A172 (cell line): ENCODE data around the gene MAN1A2. TPM values are rescaled to one million over a fixed set of nuclear protein-coding genes. Genes with fewer than 3 reads are reported as not detected.
A peak's percentile ranks its signal among the peaks of the same experiment; 100 is the strongest.
"Not testable (repeated sequence)": the region's sequence is repeated elsewhere in the genome, so short reads cannot be mapped to it uniquely, and the experiment has no call there.

Source experiments
- DNase-seq: peaks from one replicate; pipeline ENCODE4 v3.0.0-alpha.2; 2015; ENCODE audit warnings: low spot score
- total RNA-seq: library from RNA; depleted of rRNA; stranded (reverse); fragments of >200 nt; shearing (Covaris generic); gene quantifications from 2 replicates; pipeline ENCODE4 v1.2.3, GENCODE V29; 2014

Gene MAN1A2
- total RNA-seq, 1 experiment from 2014 or later: 36.4 TPM

DNA sequence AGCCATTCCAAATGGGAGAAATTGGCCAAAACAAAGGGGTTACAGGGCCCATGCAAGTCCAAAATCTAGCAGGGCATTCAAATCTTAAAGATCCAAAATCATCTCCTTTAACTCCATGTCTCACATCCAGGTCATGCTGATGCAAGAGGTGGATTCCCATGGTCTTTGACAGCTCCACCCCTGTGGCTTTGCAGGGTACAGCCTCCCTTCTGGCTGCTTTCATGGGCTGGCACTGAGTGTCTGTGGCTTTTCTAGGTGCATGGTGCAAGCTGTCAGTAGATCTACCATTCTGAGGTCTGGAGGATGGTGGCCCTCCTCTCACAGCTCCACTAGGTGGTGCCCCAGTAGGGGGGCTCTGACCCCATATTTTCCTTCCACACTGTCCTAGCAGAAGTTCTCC is 191.2 kb downstream of the MAN1A2 start:
- not testable (repeated sequence) for DNase-seq

DNA sequence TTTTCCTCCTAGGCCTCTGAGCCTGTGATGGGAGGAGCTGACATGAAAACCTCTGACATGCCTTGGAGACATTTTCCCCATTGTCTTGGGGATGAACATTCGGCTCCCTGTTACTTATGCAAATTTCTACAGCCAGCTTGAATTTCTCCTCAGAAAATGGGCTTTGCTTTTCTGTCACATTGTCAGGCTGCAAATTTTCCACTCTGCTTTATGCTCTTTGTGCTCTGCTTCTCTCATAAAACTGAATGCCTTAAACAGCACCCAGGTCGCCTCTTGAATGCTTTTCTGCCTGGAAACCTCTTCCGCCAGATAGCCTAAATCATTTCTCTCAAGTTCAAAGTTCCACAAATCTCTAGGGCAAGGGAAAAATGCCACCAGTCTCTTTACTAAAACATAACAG is 191.9 kb downstream of the MAN1A2 start:
- no peak for DNase-seq

DNA sequence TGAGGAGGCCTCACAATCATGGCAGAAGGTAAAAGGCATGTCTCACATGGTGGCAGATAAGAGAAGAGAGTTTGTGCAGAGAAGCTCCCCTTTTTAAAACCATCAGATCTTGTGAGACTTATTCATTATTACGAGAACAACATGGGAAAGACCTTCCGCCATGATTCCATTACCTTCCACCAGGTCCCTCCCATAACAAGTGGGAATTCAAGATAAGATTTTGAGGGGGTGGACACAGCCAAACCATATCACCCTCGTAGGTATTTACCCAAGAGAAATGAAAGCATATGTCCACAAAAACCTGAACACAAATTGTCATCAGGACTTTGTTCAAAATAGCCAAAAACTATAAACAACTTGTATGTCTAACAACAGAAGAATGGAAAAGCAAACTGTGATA is 192.7 kb downstream of the MAN1A2 start:
- no peak for DNase-seq

DNA sequence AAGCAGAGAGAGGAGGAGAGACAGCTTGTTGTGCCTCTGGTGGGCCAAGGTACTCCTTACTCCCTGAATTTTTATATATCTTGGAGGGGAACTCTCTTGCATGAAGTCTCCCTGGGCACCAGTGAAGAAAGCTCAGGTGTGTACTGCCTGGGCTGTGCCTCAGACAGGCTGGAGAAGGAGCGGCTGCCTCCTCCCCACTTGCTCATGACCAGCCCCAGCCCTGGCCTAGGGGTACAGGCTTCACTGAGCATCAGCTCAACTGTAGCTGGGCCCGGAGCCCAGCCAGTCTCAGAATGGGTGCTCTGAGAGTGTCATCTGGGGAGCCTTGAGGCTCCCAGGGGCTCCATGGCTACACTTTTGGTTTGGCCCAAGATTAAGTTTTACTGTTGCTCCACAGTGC is 193.8 kb downstream of the MAN1A2 start:
- DNase-seq: no peak

DNA sequence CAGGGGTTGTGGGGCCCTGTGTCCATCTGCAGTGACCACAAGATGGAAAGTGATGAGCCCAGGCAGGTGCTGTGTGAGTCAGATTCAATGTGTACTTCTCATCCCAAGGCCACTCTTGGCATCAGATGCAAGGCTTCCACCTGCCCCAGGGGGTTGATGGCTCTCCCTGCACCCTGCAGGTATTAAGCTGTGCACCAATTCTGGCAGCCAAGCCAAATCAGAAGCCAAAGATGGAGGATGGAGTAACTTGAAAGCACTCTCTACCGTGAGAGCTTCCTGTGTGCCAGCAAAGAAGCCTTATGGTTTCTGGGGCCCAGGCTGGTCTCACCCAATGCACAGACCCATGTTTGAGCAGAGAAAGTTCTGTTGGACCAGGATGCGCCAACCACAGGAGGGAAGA is 194.3 kb downstream of the MAN1A2 start:
- DNase-seq: no peak

DNA sequence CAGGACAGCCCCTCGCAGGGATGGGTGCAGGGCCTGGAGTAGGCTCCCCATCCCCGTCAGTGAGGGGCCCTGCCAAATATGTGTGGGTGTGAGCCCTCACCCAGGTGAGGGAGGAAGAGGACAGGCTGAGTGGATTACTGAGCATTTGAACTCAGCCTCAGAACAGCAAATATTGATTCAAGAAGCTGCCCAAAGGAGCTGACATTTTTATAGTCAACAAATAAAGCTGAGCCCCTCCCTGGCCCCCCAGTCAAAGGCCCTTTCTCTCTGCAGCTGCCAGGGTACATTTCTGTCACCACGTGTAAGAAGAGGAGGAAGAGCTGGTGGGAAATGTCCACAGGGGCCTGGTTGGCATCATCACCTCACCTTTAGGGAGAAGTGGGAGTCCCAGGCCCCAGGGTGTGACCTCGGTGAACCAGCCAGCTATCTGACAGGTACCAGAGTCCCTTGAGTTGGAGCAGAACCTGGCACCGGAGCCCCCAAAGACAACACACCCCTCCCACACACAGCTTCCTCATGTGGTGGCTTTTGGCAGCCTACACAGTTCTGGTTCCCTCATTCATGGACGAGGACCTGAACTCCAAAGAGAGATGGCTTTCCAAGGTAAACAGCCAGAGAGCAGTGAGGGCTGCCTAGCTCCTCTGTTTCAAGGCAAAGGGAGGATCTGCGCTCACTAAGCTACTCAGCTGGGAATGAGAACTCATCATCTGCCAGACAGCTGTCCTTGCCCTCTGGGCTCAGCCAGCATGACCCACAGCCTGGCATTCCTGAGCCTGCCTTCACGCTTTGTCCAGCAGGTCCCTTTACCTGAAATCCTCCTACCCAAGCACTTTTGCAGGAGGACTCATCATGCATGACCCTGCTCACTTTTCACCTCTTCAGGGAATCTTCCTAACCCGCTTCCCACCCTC is 195.6 kb downstream of the MAN1A2 start:
- DNase-seq: no peak

DNA sequence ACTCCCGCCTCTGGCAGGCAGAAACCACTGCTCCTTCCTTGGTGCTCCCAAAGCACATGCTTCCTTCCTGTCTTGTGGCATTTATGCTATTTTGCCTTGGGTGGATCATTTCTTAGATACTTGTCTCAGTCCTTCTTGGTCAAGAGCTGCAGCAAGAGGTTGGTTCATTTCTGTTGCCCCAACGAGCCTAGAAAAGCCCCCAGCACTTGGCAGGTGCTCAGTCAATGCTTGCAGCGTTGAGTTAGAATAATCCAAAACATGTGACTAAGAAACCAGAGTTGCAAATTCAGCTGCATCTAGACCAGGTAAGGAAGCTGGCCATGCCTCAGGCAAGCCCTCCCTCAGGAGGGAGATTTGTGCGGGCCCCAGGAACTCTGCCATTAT is 196.2 kb downstream of the MAN1A2 start:
- no peak for DNase-seq

DNA sequence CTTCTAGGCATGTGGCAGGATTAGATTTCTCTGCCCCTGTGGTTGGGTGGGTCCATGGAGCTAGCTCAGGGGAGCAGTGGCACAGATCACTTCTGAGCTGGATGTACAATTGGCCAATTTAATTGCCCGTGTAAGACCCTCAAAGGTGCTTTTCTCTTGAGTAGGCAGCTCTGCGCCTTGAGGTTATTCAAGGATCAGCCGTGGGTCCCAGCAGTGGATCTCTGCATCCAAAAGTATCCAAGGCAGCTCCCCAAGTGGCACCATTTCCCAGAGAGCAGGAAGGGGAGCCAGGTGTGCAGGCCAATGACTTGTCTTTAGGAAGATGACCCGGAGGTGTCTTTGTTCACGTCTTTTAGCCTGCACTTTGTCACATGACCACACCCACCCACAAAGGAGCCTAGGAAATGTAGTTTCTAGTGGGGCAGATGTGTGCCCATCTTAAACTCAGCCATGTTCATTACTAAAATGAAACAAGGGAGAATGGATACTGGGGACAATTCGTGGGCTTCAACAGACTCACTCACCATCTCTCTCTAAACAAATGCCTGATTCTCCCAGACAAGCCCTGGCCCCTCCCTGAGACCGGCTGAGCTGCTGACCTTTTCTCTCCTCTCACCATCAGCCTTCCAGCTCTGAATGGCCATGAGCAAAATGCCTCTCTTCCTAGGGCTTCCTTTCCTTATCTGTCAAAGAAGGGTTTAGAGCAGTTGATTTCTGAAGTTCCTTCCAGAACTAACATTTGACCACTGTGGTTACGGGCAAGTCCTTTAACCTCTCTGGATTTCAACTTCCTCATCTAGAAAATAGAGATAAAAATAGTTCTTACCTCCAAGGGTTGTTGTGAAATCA is 197.2 kb downstream of the MAN1A2 start:
- no peak for DNase-seq

DNA sequence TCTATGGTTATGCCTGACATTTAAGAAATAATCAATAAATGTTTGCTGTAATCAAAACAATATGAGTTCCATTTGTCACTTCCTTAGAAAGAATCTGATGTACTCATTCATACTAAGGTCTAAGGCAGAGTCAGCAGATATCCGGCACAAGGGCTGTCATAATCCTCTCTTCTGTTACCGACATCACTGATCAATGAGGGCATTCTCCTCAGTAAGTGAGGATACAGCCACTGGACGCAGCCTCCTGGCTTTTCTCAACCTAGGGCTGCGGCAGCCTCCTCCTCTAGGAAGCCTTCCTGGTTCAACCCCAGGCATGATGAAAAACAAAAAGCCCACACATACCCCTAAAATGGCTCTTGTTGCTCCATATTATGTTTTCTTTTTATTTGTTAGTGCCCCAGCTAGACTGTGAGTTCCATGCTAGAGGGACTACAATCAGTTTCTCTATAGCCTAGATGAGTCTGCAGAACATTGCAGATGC is 197.9 kb downstream of the MAN1A2 start:
- DNase-seq: no peak

DNA sequence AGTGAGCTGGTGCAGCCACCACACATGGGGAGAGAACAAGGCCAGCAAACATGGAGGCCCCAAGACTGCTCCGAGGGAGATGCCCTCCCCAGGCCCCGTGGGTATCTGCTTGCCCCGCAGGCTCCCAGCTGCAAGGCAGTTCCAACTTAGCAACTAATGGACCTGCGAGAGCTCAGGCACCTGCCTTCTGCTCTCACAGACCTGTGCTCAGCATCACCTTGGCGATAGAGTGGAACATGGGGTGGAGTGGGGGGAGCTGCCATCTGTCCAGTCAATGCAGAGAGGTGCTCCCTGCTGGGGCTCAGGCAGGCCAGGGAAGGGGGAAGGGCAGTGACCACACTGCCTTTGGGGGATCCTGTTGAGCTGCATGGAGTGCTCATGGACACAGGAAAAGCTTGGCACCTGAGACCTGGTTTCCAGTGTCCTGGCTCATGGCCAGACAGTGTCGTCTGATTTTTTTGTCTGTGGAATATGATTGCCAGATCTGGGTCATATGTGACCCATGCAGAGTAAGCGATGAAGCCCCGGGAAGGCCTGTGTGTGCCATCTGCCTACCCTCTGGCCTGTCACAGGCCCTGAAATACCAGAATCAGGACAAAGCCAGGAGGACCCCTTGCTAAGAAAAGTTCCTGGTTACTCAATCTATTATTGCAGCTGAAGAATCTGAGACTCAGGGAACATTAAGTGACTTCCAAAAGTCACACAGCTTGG is 198.7 kb downstream of the MAN1A2 start:
- DNase-seq: no peak

DNA sequence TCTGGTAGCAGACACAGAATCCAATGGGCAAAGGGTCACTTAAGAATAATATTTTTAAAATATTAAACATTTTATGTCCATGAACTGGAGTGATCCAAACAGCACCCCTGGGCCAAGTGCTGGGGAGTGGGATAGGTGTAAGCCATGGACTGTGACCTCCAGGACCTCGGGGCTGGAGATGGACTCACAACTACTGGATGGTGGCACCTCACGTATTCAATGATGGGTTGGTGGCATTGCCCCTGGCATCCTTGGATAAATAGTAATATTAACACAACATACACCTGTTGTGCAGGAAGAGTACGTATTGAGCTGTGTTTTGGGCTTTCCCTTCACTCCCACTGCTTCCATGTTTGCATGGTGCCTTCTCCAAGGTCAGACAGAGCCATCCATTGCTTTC is 199.3 kb downstream of the MAN1A2 start:
- no peak for DNase-seq

DNA sequence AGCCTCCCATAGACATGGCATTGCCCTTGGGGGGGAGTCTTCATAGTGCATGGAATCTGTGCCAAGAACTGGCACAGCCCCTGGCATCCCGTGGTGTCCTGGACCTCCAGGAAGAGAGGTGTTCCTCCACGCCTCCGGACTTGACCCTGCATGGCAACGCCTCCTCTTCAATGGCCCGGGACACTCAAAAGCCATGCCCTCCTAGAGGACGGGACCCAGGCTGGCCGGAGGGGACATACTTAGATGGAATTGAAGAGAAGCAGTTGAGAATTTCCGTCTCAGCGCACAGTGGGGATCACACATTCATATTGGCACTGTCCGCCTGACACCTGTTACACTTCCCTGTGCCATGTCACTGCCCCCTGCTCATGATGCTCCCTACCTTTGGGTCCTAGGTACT is 200.2 kb downstream of the MAN1A2 start:
- DNase-seq: no peak

DNA sequence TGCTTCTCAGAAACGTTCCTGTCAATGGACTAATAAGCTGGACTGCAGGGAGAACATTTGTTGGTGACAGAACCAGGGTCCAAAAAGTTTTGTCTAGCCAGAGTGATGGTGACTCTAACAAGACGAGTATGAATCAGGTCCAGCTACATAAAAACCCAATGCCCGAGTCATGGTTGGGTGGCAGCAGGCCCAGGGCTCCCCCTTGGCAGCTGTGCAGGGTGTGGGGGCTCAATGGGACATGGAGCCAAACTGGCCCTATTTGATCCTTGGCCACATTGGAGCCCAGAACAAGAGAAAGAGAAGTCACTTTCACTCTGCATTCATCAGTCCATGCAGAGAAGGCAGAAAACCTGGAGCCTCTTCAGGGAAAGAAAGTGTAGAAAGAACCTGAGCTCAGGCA is 200.7 kb downstream of the MAN1A2 start:
- no peak for DNase-seq

DNA sequence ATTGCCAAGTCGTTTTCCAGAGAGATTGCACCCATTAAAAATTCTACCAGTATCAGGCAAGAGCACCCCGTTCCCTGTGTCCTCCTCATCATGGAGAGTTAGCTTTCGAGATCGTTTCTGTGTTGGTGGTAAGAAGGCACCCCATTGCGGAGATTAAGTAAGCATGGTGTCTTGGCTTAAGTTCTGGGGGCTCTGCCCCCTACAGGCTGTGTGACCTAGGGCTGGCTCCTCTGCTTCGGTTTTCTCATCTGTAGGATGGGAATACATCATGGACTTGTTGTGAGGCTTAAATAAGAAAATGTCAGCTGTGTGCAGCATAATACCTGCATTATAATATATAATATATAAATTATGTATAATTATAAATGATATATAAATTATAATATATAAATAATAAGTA is 201.8 kb downstream of the MAN1A2 start:
- no peak for DNase-seq

DNA sequence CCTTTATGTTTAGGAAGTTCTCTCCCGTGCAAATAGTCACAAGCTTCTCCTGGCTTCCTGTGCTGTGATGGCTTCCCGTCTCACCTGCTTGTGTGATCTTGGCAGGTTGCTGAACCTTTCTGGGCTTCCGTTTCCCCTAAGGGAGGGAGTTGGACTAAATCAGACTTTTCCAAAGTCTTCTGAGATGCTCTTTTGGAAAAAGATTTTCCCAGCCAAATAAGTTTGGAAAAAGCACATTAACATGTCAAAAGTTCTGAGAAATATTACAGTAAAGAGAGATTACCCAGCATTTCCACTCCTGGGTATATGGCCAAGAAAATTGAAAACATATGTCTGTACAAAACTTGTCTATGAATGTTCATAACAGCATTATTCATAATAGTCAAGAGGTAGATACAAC is 202.6 kb downstream of the MAN1A2 start:
- no peak for DNase-seq

DNA sequence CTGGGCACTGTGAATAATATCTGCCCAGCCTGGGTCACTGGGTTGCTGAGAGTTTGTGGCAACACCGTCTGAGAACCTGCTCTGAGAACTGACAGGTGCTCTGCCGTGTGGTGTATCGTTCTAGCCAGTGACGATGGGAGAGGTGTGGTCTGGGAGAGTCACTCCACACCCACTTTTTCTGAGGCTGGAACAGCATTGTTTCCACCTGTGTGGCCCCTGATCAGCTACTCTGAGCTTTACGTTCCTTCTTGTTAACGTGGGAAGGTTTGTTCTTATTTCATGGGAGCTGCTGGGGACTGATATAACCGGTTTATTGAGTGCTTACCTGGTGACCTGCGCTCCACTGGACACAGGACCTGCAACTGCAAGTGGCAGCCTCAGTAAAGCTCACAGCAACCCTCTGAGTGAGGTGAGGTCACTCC is 203.8 kb downstream of the MAN1A2 start:
- DNase-seq: no peak

DNA sequence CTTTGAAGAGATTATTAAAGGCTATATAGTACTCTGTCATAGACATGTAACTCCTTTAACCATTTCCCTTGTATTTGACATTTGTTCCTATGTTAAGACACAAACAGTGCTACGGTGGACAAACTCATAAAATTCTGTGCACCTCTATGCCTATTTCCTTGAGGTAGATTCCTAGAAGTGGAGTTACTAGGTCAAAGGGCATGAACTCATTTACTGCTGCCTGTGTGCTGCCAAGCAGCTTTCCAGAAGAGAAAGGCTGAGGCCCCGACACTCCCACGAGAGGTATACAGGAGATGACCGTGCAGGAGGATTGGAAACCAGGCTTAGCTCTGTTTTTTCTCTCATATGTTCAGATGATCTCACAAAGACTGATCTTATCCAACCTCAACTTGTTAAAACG is 204.2 kb downstream of the MAN1A2 start:
- DNase-seq: no peak

DNA sequence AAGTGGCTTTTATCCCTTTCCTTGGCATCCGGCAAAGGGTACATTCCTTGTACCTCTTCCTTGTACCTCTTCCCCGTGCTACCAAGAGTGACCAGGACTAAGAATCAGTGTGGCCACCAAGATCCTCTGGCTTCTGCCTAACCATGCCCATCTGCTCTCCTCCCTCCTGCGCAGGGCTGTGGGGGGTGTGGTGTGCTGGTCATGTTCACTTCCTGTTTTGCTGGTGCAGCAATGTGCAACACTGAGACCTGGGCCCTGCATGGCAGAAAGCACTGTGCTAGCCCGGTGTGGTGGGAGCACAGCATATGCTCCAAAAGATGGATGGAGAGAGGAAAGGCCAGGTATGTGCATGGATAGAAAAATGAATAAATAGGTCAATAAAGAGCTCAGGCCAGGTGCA is 205.3 kb downstream of the MAN1A2 start:
- no peak for DNase-seq

DNA sequence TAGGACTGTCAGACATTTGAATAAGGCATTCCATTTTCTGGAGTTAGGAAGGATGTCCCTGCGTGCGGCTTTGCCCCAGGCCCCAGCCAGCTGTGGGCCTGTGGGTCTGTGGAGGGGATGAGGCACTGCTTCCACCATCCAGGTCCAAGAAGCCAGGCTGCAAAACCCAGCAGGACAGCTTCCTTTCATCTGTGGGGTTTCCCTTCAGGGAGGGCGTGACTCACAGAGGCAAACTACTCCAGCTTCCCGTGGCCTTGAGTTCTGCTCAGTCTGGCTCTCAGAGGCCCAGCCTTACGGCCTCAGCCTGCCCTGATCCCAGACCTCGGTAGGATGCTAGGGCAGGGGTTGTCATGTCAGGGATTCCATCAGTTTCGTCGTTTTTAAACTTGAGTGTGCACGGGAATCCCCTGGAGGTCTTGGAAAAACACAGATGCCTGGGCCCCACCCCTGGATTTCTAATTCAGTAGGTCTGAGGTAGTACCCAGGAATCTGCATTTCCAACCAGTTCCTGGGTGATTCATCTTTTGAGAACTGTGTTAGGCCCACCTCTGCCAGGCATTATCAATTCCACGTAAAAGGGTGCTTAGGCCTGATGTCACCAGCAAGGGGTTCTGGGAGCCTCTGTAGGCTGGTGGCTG is 206.3 kb downstream of the MAN1A2 start:
- DNase-seq: peak; percentile 13

DNA sequence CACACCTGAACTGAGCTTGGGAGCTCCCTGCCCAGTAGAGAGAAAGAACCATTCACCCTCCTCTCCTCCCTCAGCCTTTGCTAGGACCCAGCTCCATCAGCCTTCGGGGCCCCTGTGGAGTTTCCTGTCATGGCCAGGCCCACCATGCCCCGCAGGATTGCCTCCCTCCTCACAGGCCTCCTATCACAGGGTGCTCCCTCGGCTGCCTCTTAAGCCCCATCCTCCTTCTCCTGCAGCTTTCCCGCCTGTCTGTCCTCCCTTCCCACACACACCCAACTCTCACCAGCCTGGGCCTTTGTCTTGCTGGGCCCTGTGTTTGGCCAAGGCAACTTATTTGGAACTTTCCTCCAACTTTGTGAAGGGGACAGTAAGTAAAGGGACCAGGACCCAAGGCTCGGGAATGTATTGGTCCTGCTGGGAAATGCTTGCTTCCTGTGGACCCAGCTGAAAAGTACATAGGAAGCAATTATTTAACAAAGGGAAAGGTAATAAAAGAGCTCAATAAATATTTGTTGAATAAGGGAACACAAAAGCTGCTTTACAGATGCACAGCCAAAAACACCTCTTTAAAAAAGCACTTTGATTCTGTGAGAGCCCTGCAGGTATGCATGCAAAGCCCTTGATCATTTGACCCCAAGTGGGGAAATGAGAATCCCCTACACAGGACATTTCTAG is 207.0 kb downstream of the MAN1A2 start:
- DNase-seq: no peak

DNA sequence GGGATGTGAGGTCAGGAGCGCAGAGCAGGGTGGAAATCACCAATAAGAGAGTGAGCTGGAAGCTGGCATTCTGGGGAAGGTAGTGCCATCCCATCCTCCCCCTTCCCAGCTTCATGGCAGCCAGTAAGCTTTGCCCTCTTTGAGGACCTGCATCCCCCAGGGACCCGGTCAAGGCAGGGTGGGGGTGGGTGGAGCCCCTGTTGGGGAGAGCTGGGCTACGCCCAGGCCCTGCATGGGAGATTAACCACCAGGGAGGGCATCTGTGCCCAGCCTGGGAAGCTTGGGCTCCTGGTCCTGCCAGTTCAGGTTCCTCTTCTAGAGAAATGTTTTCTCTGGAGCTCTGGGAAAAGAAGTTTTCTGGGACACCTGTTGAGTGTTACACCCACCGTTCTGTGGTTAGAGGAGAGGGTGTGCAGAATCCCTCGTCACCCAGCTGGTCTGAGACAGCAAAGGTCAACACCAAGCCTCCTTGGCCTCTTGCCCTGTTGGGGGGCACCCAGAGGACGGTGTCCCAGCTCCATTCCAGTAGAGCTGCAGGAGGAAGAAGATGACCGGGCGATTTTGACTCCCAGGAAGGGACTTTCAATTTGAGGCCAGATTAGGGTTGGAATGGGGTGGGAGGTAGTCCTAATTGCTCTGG is 208.5 kb downstream of the MAN1A2 start:
- no peak for DNase-seq
